Astrocyte (in vitro differentiated cells and primary cell): ENCODE measurements around the gene KLK10.

ENCODE experiments used
- CTCF ChIP-seq: IDR thresholded peaks from 2 replicates; pipeline ENCODE4 v1.5.1; 2011; ENCODE audit warnings: low read depth, mild to moderate bottlenecking, inconsistent platforms, low read length, moderate library complexity; ENCODE audit not compliant: insufficient read depth
- EZH2 ChIP-seq: IDR thresholded peaks from 2 replicates; pipeline ENCODE4 v1.6.1; 2012; ENCODE audit warnings: mild to moderate bottlenecking, low read length, inconsistent platforms; ENCODE audit not compliant: insufficient read depth

GRCh38 chr19:50963381-50963780 lies 56.1 kb downstream of the KLK10 start:
- TF ChIP-seq CTCF: no peak
- no peak for TF ChIP-seq EZH2
